Anterior cingulate cortex (tissue), 58 donors: ENCODE measurements around the gene LHFPL4.
"Not testable (repeated sequence)": the region's sequence is repeated elsewhere in the genome, so short reads cannot be mapped to it uniquely, and the experiment has no call there.

Experiments used
- DNase-seq, 58 donors: peaks; one replicate each; lab custom pipeline; 2025; lab: John Stamatoyannopoulos, UW

LHFPL4 gene

GRCh38 chr3:9553021-9553947 lies at the start of gene LHFPL4:
Gene LHFPL4, minus strand, starts transcription at chr3:9553822. Its CDS starts 1,143 bp downstream, at chr3:9552679.
- peak in 15 of 58 donors; percentile 3 to 28 (median 18) for DNase-seq

DNA sequence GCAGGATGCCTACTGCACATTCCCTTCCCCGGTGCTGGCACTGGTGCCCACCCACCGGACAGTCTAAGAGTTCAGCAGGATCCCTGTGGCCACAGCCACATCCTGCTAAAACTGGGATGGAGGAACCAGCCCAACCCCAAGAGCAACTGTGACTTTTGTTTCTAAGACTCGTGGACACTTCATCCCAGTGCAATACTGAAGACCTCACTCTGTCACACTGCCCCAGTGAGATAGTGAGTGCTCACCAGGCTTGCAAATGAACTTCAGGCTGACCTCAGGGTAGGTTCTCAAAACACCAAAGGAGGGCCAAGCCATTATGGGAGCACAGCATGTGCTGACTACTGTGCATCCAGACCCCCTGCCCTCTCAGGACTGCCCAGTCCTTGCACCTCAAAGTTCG lies 49.0 kb upstream of the LHFPL4 start:
- no peak for DNase-seq

GRCh38 chr3:9601006-9601581 lies 47.5 kb upstream of the LHFPL4 start:
- not testable (repeated sequence) for DNase-seq

DNA sequence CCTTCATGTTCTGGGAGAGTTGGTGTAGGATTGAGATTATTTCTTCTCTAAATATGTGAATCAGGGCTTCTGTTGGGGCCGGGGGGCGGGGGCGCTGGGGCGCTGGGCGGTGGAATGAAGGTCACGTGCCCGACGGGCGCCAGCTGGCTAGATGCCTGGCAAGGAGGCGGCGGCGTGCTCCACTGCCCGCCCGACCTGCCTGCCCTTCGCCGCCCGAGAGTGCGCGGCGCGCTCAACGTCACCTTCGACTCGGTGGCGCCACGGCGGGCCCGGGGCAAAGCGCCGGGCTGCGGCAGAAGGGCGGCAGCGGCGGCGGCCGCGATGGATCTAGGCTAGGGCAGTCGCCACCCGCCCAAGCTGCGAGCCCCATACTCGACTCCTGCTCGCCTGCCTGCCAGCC lies 47.0 kb upstream of the LHFPL4 start:
- peak in 20 of 58 donors; percentile 1 to 45 (median 8) for DNase-seq

- no peak for DNase-seq
Observed at GRCh38 chr3:9598783-9599387, 45.3 kb upstream of the LHFPL4 start.

GRCh38 chr3:9595877-9596276 lies 42.3 kb upstream of the LHFPL4 start:
- DNase-seq, result no peak

DNA sequence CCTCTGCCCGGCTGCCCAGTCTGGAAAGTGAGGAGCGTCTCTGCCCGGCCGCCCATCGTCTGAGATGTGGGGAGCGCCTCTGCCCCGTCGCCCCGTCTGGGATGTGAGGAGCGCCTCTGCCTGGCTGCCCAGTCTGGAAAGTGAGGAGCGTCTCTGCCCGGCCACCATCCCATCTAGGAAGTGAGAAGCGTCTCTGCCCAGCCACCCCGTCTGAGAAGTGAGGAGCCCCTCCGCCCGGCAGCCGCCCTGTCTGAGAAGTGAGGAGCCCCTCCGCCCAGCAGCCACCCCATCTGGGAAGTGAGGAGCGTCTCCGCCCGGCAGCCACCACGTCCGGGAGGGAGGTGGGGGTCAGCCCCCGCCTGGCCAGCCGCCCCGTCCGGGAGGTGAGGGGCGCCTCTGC lies 38.2 kb upstream of the LHFPL4 start:
- not testable (repeated sequence) for DNase-seq

DNA sequence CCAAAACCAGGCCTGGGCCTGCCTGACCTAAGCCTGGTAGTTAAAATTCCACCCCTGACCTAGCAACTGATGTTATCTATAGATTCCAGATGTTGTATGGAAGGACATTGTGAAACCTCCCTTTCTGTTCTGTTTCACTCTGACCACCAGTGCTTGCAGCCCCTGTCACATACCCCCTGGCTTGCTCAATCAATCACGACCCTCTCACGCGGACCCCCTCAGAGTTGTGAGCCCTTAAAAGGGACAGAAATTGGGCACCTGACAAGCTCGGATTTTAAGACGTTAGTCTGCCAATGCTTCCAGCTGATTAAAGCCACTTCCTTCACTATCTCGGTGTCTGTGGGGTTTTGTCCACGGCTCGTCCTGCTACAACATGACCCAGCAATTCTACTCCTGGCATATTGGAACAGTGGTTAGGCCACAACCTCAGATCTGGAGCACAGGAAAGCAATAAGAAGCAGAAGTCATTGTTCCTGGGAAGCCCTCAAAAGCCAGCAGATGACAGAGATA lies 36.7 kb upstream of the LHFPL4 start:
- no peak for DNase-seq

GRCh38 chr3:9583792-9584191 lies 30.2 kb upstream of the LHFPL4 start:
- DNase-seq, result no peak

DNA sequence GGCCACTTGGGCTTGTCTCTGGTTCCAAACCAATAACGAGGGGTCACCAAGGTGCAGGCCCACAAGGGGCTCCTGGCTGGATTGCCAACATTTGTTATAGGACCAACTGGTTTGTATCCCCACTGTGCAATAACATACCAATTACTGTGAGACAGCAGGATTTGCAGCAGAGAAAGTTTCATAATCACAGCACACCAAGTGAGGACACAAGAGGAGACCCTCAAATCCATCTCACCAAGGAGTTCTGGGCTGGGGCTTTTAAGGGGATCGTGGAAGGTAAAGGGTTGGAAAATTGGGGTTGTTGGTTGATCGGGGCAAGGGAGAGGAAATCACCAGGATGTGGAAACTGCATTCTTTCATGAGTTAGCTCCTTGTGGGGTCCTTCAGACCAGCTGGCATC lies 29.7 kb upstream of the LHFPL4 start:
- no peak for DNase-seq

- no peak for DNase-seq
Observed at GRCh38 chr3:9582332-9582731, 28.7 kb upstream of the LHFPL4 start.

GRCh38 chr3:9581742-9582141 lies 28.1 kb upstream of the LHFPL4 start:
- no peak for DNase-seq

DNA sequence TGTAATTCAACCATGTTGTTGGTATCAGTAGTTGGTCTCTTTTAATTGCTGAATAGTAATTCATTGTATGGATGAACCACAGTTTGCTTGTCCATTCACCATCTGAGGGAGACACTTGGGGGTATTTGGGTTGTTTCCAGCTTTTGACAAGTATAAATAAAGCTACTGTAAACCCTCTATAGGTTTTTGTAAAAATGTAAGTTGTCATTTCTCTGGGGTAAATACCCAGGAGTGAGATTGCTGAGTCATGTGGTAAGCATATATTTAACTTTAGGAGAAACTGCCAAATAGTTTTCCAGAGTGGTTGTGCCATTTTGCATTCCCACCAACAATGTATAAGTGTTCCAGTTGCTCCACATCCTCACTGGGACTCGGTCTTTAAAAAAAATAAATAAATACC lies 15.4 kb upstream of the LHFPL4 start:
- no peak for DNase-seq

DNA sequence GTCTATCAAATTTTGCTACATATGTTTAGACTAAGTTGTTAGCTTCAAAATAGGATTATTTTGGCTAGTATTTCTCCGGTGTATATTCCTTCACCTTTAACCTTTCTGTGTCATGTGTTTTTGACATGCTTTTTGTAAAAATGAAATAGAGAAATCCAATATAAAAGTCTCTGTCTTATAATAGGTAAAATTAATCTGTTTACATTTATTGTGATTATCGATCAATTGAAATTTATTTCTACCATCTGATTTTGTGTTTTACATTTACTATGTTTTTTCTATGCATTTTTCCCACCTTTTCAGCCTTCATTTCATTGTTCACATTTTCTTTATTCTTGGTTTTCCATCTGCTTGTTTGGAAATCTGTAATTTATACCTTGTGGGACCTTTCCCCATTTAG lies 11.7 kb upstream of the LHFPL4 start:
- no peak for DNase-seq

DNA sequence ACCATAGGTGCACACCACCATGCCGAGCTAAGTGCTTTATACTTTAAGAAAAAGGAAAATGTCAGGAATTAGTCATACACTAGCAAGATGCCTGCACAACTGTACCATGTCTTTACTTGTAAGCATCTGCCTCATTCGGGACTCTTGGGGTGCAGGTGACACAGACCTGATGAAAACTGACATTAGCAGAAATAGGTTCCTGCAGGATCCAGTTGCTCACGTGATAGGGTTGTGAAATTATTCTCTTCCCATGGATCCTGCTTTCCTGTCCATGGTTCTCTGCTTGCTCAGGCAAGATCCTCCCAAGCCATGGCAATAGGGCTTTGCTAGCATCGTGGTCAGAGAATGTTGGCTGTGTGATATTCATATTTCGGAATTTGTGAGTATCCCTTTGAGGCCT lies 10.2 kb upstream of the LHFPL4 start:
- no peak for DNase-seq

DNA sequence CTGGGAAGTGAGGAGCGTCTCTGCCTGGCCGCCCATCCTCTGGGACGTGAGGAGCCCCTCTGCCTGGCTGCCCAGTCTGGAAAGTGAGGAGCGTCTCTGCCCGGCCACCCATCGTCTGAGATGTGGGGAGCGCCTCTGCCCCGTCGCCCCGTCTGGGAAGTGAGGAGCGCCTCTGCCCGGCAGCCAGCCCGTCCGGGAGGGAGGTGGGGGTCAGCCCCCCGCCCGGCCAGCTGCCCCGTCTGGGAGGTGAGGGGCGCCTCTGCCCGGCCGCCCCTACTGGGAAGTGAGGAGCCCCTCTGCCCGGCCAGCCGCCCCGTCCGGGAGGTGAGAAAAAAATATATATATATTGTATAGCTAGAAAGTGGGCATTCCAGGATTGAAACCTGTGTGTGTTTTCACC lies 6.4 kb upstream of the LHFPL4 start:
- DNase-seq, result not testable (repeated sequence)

- DNase-seq, result no peak
Observed at GRCh38 chr3:9553948-9554513, 409 bp upstream of the LHFPL4 start.

DNA sequence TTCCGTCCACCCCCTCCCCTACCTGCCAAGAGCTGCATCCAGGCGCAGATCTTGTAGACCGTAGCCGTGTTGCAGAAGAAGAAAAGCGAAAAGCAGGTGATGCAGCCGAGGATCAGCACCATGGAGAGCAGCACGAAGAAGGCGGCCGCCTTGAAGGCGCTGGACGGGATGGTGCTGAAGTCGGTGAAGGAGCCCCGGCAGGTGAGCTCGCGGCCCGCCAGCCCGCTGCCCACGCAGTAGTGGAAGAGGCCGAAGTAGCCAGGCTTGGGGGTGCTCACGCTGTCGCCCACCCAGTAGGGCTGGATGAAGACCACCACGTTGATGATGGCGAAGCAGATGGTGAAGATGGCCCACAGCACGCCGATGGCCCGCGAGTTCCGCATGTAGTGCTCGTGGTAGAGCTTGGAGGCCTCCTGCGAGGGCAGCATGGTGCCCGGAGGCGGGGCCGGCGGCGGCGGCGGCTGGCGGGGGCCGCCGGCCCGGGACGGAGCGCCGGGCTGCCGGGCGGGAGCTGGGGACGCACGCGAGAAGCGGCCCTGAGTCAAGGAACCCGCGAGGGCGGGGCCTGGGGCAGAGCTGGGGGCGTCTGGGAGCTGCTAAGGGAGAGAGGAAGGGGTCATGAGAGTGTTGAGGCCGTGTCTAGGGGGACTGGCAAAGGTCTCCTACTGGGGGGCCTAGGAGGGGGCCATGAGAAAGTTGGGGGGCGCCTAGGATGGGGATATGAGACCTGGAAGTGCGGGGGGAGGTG lies 1.2 kb downstream of the LHFPL4 start:
- peak in 6 of 58 donors; percentile 5 to 11 (median 8) for DNase-seq

DNA sequence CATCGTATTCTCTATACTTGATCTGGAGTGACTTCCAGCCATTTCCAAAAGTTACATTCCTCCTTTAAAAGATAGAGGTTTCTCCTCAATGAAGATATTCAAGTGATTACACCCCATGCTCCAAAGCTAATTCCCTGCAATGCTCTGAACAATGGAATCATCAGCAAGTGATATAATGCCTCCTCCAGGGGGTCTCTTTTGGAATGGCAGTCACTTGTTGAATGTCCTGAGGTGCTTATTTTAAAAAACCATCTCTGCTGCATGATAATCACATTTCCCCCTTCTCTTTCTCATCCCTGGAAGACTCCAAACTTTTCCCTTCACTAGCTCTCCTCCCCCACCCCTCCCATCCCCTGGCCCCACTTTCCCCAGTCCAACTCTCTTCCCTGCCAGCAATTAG lies 2.6 kb downstream of the LHFPL4 start:
- DNase-seq, result no peak

GRCh38 chr3:9549600-9549999 lies 4.0 kb downstream of the LHFPL4 start:
- DNase-seq, result no peak
